Transverse colon (tissue), 4 donors: Measurements from ENCODE around the gene AJM1.

Experiments used
- CTCF ChIP-seq, 5 experiments: fragments of 200-600 bp in 3 of 5; fragments of 450-650 bp in 2 of 5; sonication (generic) in 3 of 5; IDR thresholded peaks; 1 replicate in 2 of 5; 2 replicates in 3 of 5; pipeline ENCODE4 v1.5.1; 2016 to 2017; ENCODE audit warnings: antibody characterized with exemption in 5 of 5, inconsistent platforms in 3 of 5, mild to moderate bottlenecking in 2 of 5, moderate library complexity in 1 of 5
- EP300 ChIP-seq: sonication (generic); formaldehyde crosslinking; IDR thresholded peaks from one replicate; pipeline ENCODE4 v1.6.1; 2017; ENCODE audit warnings: antibody characterized with exemption, low read depth
- POLR2A ChIP-seq: fragments of 450-650 bp; IDR thresholded peaks from one replicate; pipeline ENCODE4 v1.6.1; 2016; ENCODE audit warnings: antibody characterized with exemption, mild to moderate bottlenecking, moderate library complexity
- POLR2AphosphoS5 ChIP-seq, 3 donors: sonication (generic); formaldehyde crosslinking; IDR thresholded peaks; one replicate each; pipeline ENCODE4 v1.6.1; 2016; ENCODE audit warnings: antibody characterized with exemption in 3 of 3

DNA sequence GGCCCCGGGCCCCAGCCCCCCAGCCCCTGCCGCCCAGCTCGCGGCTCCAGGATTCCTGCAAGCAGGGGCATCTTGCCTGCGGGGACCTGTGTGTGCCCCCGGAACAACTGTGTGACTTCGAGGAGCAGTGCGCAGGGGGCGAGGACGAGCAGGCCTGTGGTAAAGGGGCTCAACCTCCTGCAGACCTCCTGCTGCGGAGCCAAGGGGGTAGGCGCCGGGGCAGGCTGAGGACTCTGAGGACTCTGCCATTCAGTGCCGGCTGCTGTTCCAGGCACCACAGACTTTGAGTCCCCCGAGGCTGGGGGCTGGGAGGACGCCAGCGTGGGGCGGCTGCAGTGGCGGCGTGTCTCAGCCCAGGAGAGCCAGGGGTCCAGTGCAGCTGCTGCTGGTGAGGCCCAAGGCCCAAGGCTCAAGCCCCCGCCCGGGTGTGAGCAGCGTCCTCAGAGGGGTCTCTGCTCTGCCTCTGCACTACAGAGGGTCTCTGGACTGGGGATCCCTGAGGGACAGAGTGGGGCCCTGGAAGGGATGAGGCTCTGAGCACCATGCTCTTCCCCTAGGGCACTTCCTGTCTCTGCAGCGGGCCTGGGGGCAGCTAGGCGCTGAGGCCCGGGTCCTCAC, 13.3 kb downstream of the AJM1 start:
- TF ChIP-seq CTCF (IDR thresholded peaks at IDR 0.05), result no peak
- no peak for TF ChIP-seq EP300
- TF ChIP-seq POLR2A, result no peak
- TF ChIP-seq POLR2AphosphoS5 (IDR thresholded peaks at IDR 0.05), result no peak
